ENCODE measurements around the gene FAM98A.

FAM98A gene

DNA sequence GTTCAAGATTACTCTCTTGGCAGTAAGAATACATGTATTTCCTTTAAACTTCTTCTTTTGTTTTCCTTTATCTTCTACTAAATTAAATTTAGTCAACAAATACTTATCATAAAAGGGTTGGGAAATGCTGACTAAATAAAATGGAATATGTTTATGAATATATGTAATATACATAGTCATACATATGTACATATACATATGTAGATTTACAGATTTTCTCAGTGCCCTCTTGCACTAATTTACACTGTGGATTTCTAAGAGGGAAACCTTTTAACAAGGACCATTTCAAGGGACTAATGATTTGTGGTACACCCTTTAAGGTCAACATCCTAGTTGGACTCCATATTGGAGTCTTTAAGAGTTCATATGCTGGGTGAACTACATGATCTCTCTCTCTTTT lies 37.2 kb downstream of the FAM98A start:
- CTCF ChIA-PET: no interaction called here
- POLR2A ChIA-PET: interaction anchor here (0.7 kb wide), 1 partner anchor 47 kb away, joined by 4 read pairs; no protein-coding TSS in a partner anchor
- no peak overlapping the region for H3K27ac ChIP-seq (ENCODE audit: insufficient read depth in 1 of 2, low read depth in 1 of 2, low read length in 2 of 2, poor library complexity in 1 of 2, severe bottlenecking in 2 of 2)
- H3K4me1 ChIP-seq (ENCODE audit: control extremely low read depth in 1 of 4, control insufficient read depth in 4 of 4, insufficient read depth in 4 of 4, low read length in 3 of 4): no peaks in the 10 kb centered on the region
- DNase-seq: no peak
- H3K27me3 ChIP-seq (replicated peaks in 2 of 5; ENCODE audit: control insufficient read depth in 4 of 5, insufficient read depth in 5 of 5, low read length in 4 of 5): no peaks in the 10 kb centered on the region
- peaks cover 0 to 2% (median 0%) of the 10 kb centered on the region in 4 experiments for H3K36me3 ChIP-seq (ENCODE audit: control insufficient read depth in 4 of 4, insufficient read depth in 4 of 4, low read length in 3 of 4)
- no peak overlapping the region for H3K4me3 ChIP-seq (ENCODE audit: control insufficient read depth in 1 of 7, extremely low read depth in 1 of 7, insufficient read depth in 4 of 7, low read depth in 2 of 7, low read length in 6 of 7)
- H3K9me3 ChIP-seq (ENCODE audit: control extremely low read depth in 1 of 5, control insufficient read depth in 4 of 5, insufficient read depth in 2 of 5, low read depth in 1 of 5, low read length in 4 of 5): no peaks in the 10 kb centered on the region

DNA sequence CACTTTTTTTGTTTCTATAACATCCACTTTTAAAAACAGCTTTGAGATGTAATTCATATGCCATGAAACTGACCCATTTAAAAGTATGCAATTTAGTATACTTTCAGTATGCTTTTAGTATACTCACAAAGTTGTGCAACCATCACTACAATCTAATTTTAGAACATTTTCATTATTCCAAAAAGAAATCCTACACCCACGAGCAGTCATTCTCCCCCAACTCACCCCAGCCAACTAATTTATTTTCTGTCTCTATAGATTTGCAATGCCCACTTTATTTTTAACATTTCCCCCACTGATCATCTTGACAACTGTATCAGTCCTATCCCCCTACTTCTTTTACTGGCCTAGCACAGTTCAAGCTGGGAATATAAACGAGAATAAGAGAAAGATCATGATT lies 39.1 kb downstream of the FAM98A start:
- H3K27ac ChIP-seq (ENCODE audit: insufficient read depth in 1 of 2, low read depth in 1 of 2, low read length in 2 of 2, poor library complexity in 1 of 2, severe bottlenecking in 2 of 2): no peak overlapping the region
- ChIA-PET POLR2A (no interaction called here), CTCF (no interaction called here)
- no peaks in the 10 kb centered on the region for H3K27me3 ChIP-seq (replicated peaks in 2 of 5; ENCODE audit: control insufficient read depth in 4 of 5, insufficient read depth in 5 of 5, low read length in 4 of 5)
- H3K9me3 ChIP-seq (ENCODE audit: control extremely low read depth in 1 of 5, control insufficient read depth in 4 of 5, insufficient read depth in 2 of 5, low read depth in 1 of 5, low read length in 4 of 5): no peaks in the 10 kb centered on the region
- no peak overlapping the region for H3K4me3 ChIP-seq (ENCODE audit: control insufficient read depth in 1 of 7, extremely low read depth in 1 of 7, insufficient read depth in 4 of 7, low read depth in 2 of 7, low read length in 6 of 7)
- H3K36me3 ChIP-seq (ENCODE audit: control insufficient read depth in 4 of 4, insufficient read depth in 4 of 4, low read length in 3 of 4): peaks cover 0 to 2% (median 0%) of the 10 kb centered on the region in 4 experiments
- 100% methylated on average over 1 of the region's 2 CpGs for WGBS (ENCODE audit: insufficient coverage)
- peaks cover 2 to 5% (median 4%) of the 10 kb centered on the region in 4 experiments for H3K4me1 ChIP-seq (ENCODE audit: control extremely low read depth in 1 of 4, control insufficient read depth in 4 of 4, insufficient read depth in 4 of 4, low read length in 3 of 4)
- no peak for DNase-seq

DNA sequence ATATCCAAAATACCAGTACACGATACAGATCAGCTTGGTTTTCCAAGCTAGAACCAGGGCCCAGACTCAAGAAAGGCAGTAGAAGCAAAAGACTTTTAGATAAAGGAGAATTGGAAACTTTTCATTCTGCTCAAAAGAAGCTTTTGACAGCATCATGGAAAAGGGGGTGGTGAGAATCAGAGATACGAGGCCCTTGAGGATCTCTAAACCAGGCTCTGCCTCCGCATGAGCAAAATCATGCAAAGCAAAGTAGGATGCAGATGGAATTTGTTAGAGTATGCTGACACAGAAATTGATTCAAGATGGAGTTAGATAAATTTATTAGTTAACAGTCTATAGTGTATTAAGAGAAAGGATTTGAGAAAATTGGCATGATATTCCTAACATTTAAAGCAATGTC lies 39.8 kb downstream of the FAM98A start:
- ChIA-PET POLR2A (no interaction called here), CTCF (no interaction called here)
- 100% methylated on average over 3 of the region's 3 CpGs for WGBS (ENCODE audit: insufficient coverage)
- no peaks in the 10 kb centered on the region for H3K27me3 ChIP-seq (replicated peaks in 2 of 5; ENCODE audit: control insufficient read depth in 4 of 5, insufficient read depth in 5 of 5, low read length in 4 of 5)
- DNase-seq: no peak
- peaks cover 0 to 2% (median 0%) of the 10 kb centered on the region in 4 experiments for H3K36me3 ChIP-seq (ENCODE audit: control insufficient read depth in 4 of 4, insufficient read depth in 4 of 4, low read length in 3 of 4)
- H3K27ac ChIP-seq (ENCODE audit: insufficient read depth in 1 of 2, low read depth in 1 of 2, low read length in 2 of 2, poor library complexity in 1 of 2, severe bottlenecking in 2 of 2): no peak overlapping the region
- H3K4me1 ChIP-seq (ENCODE audit: control extremely low read depth in 1 of 4, control insufficient read depth in 4 of 4, insufficient read depth in 4 of 4, low read length in 3 of 4): peaks cover 6 to 10% (median 9%) of the 10 kb centered on the region in 4 experiments
- no peaks in the 10 kb centered on the region for H3K9me3 ChIP-seq (ENCODE audit: control extremely low read depth in 1 of 5, control insufficient read depth in 4 of 5, insufficient read depth in 2 of 5, low read depth in 1 of 5, low read length in 4 of 5)
- no peak overlapping the region for H3K4me3 ChIP-seq (ENCODE audit: control insufficient read depth in 1 of 7, extremely low read depth in 1 of 7, insufficient read depth in 4 of 7, low read depth in 2 of 7, low read length in 6 of 7)

DNA sequence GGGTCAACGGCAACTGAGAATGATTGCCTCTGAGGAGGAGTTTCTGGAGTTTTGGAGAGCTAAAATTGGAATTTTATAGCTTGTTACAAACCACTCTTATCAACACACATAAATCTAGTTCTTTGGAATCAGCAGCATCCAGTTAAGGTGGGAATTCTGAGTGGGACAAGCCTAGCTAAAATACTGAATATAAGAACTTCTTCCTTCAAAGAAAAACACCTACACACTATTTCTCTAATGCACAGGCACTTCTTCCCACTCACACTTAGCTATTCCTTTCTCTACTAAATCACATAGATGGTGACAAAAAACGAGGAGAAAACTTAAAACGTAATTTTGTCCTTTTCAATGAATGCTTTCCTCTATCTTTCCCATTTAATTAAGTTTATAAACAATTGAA lies 43.4 kb downstream of the FAM98A start:
- no peak overlapping the region for H3K4me3 ChIP-seq (ENCODE audit: control insufficient read depth in 1 of 7, extremely low read depth in 1 of 7, insufficient read depth in 4 of 7, low read depth in 2 of 7, low read length in 6 of 7)
- WGBS (ENCODE audit: insufficient coverage): 100% methylated on average over 1 of the region's 3 CpGs
- ChIA-PET POLR2A (no interaction called here), CTCF (interaction anchor here (1.1 to 2.5 kb wide), 5 partner anchors 28 to 522 kb away, joined by 3 to 9 read pairs (median 4); partner anchors contain the start of gene RASGRP3)
- no peak overlapping the region for H3K27ac ChIP-seq (ENCODE audit: insufficient read depth in 1 of 2, low read depth in 1 of 2, low read length in 2 of 2, poor library complexity in 1 of 2, severe bottlenecking in 2 of 2)
- no peaks in the 10 kb centered on the region for H3K9me3 ChIP-seq (ENCODE audit: control extremely low read depth in 1 of 5, control insufficient read depth in 4 of 5, insufficient read depth in 2 of 5, low read depth in 1 of 5, low read length in 4 of 5)
- peaks cover 0 to 2% (median 0%) of the 10 kb centered on the region in 4 experiments for H3K36me3 ChIP-seq (ENCODE audit: control insufficient read depth in 4 of 4, insufficient read depth in 4 of 4, low read length in 3 of 4)
- peaks cover 6 to 16% (median 9%) of the 10 kb centered on the region in 4 experiments for H3K4me1 ChIP-seq (ENCODE audit: control extremely low read depth in 1 of 4, control insufficient read depth in 4 of 4, insufficient read depth in 4 of 4, low read length in 3 of 4)
- no peak for DNase-seq
- no peaks in the 10 kb centered on the region for H3K27me3 ChIP-seq (replicated peaks in 2 of 5; ENCODE audit: control insufficient read depth in 4 of 5, insufficient read depth in 5 of 5, low read length in 4 of 5)

DNA sequence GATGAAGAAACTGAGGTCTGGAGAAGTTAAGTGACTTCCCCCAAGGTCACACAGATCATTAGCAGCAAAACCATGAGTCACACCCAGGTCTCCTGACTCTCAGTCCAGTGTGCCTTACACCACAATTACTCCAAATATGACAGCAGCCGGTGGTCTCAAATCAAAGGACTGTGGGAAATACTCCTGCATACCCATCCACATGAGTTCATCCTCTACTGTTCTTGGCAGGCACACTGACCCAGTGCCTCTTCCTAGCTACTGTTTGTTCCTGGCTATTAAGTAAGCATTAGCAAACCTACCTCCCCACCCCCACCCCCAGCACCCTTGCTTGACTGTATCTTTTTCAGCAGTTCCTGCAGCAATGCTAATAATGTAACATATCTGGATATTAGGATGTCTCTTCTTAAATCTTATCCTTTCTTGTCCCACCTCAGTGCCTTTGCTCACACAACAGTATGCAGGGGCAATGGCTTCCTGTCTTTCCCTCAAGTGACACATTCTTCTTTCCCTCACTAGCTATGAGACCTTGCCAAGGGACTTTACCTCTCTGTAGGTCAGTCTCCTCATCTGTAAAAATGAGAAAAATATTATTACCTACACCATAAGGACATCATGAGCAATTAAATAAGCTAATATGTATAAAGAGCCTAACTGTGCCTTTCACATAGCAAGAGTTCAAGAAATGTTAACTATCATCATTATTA lies 46.2 kb downstream of the FAM98A start:
- ChIA-PET POLR2A (no interaction called here), CTCF (interaction anchor here (1.2 kb wide), 1 partner anchor 50 kb away, joined by 4 read pairs; no protein-coding TSS in a partner anchor)
- WGBS (ENCODE audit: insufficient coverage): 100% methylated on average over 1 of the region's 1 CpG
- Histone ChIP-seq H3K4me3 (ENCODE audit: control insufficient read depth in 1 of 7, extremely low read depth in 1 of 7, insufficient read depth in 4 of 7, low read depth in 2 of 7, low read length in 6 of 7) (no peak overlapping the region), H3K36me3 (ENCODE audit: control insufficient read depth in 4 of 4, insufficient read depth in 4 of 4, low read length in 3 of 4) (no peaks in the 10 kb centered on the region), H3K9me3 (ENCODE audit: control extremely low read depth in 1 of 5, control insufficient read depth in 4 of 5, insufficient read depth in 2 of 5, low read depth in 1 of 5, low read length in 4 of 5) (no peaks in the 10 kb centered on the region), H3K27ac (ENCODE audit: insufficient read depth in 1 of 2, low read depth in 1 of 2, low read length in 2 of 2, poor library complexity in 1 of 2, severe bottlenecking in 2 of 2) (no peak overlapping the region), H3K4me1 (ENCODE audit: control extremely low read depth in 1 of 4, control insufficient read depth in 4 of 4, insufficient read depth in 4 of 4, low read length in 3 of 4) (peaks cover 6 to 16% (median 9%) of the 10 kb centered on the region in 4 experiments), H3K27me3 (replicated peaks in 2 of 5; ENCODE audit: control insufficient read depth in 4 of 5, insufficient read depth in 5 of 5, low read length in 4 of 5) (no peaks in the 10 kb centered on the region)
- DNase-seq: no peak

DNA sequence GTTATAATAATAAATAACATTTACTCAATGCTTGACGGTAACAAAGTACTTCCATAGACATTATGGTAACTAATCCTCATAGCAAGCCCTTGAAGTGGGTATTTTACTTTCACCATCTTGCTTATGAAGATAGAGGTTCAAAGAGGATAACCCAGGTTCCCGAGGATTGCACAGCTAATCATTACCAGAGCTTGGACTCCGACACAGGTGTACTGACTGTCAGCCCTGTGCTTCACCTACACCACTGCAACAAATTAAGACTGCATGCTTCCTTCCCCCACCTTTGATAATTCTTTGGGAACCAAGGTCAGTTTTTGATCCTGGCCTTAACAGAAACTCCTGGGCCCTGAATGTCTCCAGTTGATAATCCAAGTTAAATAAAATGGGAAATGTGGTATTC lies 48.9 kb downstream of the FAM98A start:
- peaks cover 5 to 12% (median 7%) of the 10 kb centered on the region in 4 experiments for H3K4me1 ChIP-seq (ENCODE audit: control extremely low read depth in 1 of 4, control insufficient read depth in 4 of 4, insufficient read depth in 4 of 4, low read length in 3 of 4)
- no peak overlapping the region for H3K4me3 ChIP-seq (ENCODE audit: control insufficient read depth in 1 of 7, extremely low read depth in 1 of 7, insufficient read depth in 4 of 7, low read depth in 2 of 7, low read length in 6 of 7)
- DNase-seq: no peak
- ChIA-PET POLR2A (no interaction called here), CTCF (interaction anchor here (1.1 kb wide), 1 partner anchor 26 kb away, joined by 3 read pairs; no protein-coding TSS in a partner anchor)
- 100% methylated on average over 2 of the region's 3 CpGs for WGBS (ENCODE audit: insufficient coverage)
- H3K27me3 ChIP-seq (replicated peaks in 2 of 5; ENCODE audit: control insufficient read depth in 4 of 5, insufficient read depth in 5 of 5, low read length in 4 of 5): no peaks in the 10 kb centered on the region
- H3K9me3 ChIP-seq (ENCODE audit: control extremely low read depth in 1 of 5, control insufficient read depth in 4 of 5, insufficient read depth in 2 of 5, low read depth in 1 of 5, low read length in 4 of 5): no peaks in the 10 kb centered on the region
- no peaks in the 10 kb centered on the region for H3K36me3 ChIP-seq (ENCODE audit: control insufficient read depth in 4 of 4, insufficient read depth in 4 of 4, low read length in 3 of 4)
- H3K27ac ChIP-seq (ENCODE audit: insufficient read depth in 1 of 2, low read depth in 1 of 2, low read length in 2 of 2, poor library complexity in 1 of 2, severe bottlenecking in 2 of 2): no peak overlapping the region

DNA sequence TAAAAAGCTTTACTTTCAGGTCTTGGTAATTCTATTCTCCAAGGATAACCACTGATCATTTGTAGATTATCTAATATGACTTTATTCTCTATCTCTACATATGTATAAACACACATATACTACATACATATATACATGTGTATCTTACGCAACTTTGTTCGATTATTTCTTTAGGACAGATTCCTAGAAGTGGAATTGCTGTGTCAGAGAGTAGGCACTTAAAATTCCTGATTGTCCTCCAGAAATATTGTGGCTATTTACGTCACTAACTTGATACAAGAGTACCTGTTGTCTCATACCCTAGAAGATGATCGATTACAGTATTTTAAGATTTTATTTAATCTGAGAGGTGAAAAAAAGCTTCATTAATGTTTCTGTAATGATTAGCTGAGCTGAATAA lies 57.9 kb downstream of the FAM98A start:
- H3K36me3 ChIP-seq (ENCODE audit: control insufficient read depth in 4 of 4, insufficient read depth in 4 of 4, low read length in 3 of 4): no peaks in the 10 kb centered on the region
- ChIA-PET POLR2A (no interaction called here), CTCF (no interaction called here)
- no peaks in the 10 kb centered on the region for H3K27me3 ChIP-seq (replicated peaks in 2 of 5; ENCODE audit: control insufficient read depth in 4 of 5, insufficient read depth in 5 of 5, low read length in 4 of 5)
- peaks cover 0 to 4% (median 3%) of the 10 kb centered on the region in 5 experiments for H3K9me3 ChIP-seq (ENCODE audit: control extremely low read depth in 1 of 5, control insufficient read depth in 4 of 5, insufficient read depth in 2 of 5, low read depth in 1 of 5, low read length in 4 of 5)
- no peak overlapping the region for H3K4me3 ChIP-seq (ENCODE audit: control insufficient read depth in 1 of 7, extremely low read depth in 1 of 7, insufficient read depth in 4 of 7, low read depth in 2 of 7, low read length in 6 of 7)
- no CpG with 5 or more reads among the region's 4 CpGs for WGBS (ENCODE audit: insufficient coverage)
- H3K4me1 ChIP-seq (ENCODE audit: control extremely low read depth in 1 of 4, control insufficient read depth in 4 of 4, insufficient read depth in 4 of 4, low read length in 3 of 4): no peaks in the 10 kb centered on the region
- no peak for DNase-seq
- no peak overlapping the region for H3K27ac ChIP-seq (ENCODE audit: insufficient read depth in 1 of 2, low read depth in 1 of 2, low read length in 2 of 2, poor library complexity in 1 of 2, severe bottlenecking in 2 of 2)

Data from common myeloid progenitor, CD34-positive (primary cell).